ENCODE results near the gene IL1R2. TPM values are rescaled to one million over a fixed set of nuclear protein-coding genes. Genes with fewer than 3 reads are reported as not detected.

Gene IL1R2, protein sequence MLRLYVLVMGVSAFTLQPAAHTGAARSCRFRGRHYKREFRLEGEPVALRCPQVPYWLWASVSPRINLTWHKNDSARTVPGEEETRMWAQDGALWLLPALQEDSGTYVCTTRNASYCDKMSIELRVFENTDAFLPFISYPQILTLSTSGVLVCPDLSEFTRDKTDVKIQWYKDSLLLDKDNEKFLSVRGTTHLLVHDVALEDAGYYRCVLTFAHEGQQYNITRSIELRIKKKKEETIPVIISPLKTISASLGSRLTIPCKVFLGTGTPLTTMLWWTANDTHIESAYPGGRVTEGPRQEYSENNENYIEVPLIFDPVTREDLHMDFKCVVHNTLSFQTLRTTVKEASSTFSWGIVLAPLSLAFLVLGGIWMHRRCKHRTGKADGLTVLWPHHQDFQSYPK
- total RNA-seq = 1 to 10 TPM; 3.9 to 8.3 TPM
- long read RNA-seq, partial matches to known transcripts = 1 of 3 reads
- long read RNA-seq, other reads (novel, unspliced or antisense) = 1 of 3 reads

DNA sequence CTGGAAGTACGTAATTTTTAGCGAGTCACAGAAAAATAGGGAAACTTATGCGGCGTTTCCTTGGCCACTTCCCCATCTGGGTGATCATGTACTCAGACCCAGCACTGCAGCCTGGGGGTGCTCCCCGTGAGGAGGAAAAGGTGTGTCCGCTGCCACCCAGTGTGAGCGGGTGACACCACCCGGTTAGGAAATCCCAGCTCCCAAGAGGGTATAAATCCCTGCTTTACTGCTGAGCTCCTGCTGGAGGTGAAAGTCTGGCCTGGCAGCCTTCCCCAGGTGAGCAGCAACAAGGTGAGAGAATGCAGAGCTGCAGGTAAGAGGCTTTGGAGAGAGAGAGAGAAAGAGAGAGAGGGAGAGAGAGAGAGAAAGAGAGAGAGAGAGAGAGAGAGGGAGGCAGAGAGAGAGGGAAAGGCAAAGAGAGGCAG lies at the start of gene IL1R2:
Gene IL1R2, plus strand, starts transcription at position 240 of the 425 bp plus-strand sequence. CDS start 16,616 bp downstream, outside the sequence.
- ATAC-seq (peak; percentile 15 to 50), DNase-seq (no peak)
- intact Hi-C loops (cut with DNase I) = no loop called here

DNA sequence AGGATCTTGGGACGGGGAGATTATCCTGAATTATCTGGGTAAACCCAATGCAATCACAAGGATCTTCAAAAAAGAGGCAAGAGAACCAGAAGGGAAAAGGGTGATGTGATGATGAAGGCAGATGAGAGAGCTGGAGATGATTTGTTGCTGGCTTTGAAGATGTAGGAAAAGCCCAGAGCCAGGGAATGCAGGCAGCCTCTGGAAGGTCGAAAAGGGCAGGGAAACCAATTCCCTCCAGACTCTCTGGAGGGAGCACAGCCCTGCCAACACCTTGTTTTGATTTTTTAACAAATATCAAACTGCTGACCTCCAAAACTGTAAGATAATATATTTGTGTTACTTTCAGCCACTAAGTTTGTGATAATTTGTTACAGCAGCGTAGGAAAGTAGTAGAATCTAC lies 48.9 kb upstream of the IL1R2 start:
- ATAC-seq (no peak), DNase-seq (no peak)
- intact Hi-C loops (cut with DNase I) = no loop called here

DNA sequence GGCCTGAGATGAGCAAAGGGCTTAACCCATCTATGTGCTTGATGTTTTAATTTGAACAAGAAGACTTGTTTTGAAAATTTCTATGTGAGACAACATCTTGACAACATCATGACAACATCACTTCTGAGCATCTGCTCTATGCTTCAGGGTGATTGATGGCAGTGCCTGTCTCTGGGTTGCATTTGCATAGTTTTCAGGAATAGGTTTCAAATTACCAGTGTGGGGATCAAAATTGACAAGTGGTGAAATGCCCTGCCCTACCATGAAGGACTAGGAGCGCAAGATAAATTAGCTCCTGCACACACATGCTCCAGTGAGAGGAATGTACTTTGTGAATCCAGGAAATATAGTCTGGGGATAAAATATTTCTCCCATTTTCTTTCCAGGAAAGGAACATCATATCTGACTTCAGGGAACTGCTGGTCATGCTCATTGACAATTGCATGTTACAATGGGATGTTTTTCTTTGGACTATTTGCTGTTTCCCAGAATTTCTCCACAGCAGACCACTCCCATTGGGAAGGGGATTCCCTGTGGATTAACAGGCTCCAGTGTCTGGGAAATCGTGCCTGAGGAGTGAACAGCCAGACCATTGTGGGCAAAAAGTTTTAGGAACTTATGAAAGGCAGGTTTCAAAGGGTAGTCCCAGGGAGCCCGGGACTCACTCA lies 45.3 kb upstream of the IL1R2 start:
- ATAC-seq = no peak
- intact Hi-C loops (cut with DNase I) = no loop called here
- DNase-seq = no peak

DNA sequence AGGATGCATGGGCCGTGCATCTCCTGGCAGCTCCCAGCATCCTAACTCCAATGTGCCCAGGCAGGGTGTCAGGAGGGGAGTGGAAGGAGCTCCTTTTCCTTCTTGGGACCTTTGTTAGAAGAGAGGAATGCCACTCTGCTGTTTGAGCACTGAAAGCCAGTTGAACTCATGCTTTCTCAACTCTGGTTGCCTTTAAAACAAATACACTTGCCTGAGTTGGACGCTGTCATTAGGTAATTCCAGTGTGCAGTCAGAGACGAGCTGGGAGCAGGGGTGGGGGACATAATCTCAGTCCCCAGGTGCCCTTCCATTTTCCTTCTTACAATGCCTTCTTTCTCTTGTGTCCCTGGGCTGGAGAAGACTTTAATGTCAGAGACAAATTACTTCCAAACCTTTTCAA lies 44.4 kb upstream of the IL1R2 start:
- no peak for DNase-seq
- intact Hi-C loops (cut with DNase I) = no loop called here
- no peak for ATAC-seq

DNA sequence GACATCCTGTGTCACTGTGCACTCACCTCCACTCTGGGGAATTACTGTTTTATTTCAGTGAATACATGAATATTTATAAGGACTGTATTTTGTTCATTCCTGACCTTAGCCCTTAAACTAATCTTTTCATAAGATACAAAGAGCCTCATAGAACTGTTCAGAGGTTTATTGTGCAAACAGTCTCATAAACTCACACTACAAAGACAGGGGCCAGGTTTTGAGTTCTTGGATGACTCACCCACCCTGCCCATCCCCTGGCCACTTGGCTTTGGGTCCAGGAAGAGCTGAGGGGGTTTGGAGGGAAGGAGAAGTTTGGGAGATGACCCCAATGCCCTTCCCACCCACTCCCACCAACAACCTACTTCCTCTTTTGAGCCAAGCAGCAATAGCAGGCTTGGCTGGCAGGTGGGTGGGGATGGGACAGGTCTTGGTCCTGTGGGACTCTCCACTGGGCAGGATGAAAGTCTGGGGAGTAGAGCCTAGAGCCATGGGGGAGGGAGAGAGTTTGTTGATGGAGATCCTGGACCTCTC lies 43.1 kb upstream of the IL1R2 start:
- ATAC-seq = no peak
- intact Hi-C loops (cut with DNase I) = no loop called here

DNA sequence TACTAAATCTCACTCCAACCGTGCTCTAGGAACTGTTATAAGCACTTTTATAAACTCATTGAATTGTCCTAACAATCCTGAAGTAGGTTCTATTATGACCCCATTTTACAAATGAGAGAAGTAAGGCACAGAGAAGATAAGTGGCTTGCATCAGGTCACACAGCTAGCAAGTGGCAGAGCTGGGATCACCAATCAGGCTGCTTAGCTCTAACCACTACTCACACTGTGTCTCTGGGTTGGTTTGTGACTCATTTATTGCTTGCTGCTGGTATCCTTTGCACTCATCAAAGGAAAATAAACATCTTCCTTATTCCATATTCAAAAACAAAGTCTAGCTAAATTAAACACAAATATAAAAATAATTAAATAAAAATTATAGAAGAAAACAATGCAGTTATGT lies 42.5 kb upstream of the IL1R2 start:
- intact Hi-C loops (cut with DNase I) = no loop called here
- no peak for ATAC-seq

More for the DNA sequence above, 43.1 kb upstream of the IL1R2 start:
- no peak for DNase-seq

DNA sequence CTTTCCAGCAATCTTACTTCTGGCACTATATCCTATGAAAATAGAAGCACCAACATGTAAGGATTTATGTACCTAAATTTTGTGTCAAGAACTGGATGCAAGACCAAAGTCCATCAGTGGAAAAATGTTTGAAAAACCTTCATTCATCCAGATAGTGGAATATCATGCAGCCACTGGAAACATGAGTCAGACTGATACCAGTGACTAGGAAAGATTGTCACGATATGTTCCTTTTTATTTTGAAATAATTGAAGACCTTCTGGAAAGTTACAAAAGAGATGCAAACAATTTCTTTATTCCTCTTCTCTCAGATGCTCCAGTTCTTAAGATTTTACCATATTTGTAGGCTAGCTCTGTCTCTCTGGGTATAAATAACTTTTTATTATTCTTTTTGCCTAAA lies 40.5 kb upstream of the IL1R2 start:
- no peak for DNase-seq
- ATAC-seq = no peak
- intact Hi-C loops (cut with DNase I) = no loop called here

More for the DNA sequence above, 42.5 kb upstream of the IL1R2 start:
- DNase-seq = no peak

DNA sequence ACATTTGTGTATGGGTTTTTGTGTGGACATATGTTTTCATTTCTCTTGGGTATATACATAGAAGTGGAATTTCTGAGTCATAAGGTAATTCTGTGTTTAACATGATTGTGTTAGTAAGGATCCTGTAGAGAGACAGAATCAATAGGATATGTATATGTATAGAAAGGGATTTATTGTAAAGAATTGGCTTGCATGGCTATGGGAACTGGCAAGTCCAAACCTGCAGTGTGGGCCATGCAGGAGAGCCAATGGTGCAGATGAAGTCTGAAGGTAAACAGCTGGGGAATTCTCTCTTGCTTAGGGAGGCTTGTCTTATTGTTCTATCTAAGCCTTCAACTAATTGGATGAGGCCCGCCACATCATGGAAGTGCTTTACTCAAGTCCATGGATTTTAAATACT lies 39.2 kb upstream of the IL1R2 start:
- DNase-seq (no peak), ATAC-seq (no peak)
- intact Hi-C loops (cut with DNase I) = no loop called here

DNA sequence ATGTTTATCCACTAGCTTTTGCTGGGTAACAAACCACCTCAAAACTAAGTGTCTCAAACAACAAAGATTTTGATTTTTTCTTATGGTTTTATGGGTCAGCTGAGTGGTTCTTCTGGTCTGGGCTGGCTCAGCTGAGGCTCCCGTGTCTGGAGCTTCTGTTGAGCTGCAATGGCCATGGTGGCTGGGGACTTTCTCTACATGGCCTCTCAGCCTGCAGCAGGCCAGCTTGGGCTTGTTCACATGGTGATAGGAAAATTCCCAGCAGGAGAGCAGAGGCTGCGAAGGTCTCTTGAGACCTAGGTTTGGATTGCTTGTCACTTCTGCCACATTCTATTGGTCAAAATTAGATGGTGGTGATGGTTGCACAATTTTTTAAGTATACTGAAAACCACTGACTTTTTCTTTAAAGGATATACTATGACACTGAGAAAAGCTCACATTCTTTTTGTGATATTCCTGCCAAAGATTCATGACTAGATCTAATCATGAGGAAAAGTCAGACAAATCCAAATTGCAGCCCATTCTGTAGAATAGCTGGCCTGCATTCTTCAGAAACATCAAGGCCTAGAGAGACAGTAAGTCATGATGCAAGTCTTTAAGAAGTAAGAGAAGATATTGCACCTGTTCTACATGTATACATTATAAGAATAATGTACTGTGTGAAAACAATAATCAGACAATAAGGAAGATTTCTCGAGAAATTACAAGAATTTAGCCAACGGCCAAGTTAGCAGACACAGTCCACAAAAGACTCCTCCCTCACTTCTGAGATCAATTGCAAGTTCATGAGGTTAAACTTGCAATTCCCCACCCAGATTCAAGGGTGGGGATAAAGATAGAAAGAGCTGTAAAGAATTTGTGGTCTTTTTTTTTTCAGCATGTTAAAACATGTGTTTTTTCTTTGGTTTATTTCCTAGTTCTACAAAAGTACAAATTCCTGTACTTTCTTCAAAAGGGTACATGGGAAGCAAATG lies 35.0 kb upstream of the IL1R2 start:
- intact Hi-C loops (cut with DNase I) = no loop called here
- DNase-seq (no peak), ATAC-seq (no peak)

DNA sequence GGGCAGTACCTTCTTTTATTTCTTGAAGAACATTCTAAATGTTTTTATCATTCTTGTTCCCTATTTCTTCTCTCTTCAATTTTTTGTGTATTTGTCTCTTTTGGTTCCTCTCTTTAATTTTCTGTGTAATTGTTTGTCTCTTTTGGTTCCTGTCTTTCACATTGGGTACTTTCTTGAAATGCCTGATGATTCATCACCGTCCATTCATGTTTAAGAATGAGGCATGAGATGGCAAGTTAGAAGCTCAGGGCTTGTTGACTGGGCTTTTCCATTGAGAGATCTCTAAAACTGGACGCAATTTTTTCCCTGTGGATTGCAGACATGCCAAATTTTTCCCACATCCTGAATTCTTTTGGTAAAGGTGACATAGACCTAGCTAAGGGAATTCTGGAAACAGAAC lies 33.7 kb upstream of the IL1R2 start:
- no peak for ATAC-seq
- intact Hi-C loops (cut with DNase I) = no loop called here
- DNase-seq = no peak

DNA sequence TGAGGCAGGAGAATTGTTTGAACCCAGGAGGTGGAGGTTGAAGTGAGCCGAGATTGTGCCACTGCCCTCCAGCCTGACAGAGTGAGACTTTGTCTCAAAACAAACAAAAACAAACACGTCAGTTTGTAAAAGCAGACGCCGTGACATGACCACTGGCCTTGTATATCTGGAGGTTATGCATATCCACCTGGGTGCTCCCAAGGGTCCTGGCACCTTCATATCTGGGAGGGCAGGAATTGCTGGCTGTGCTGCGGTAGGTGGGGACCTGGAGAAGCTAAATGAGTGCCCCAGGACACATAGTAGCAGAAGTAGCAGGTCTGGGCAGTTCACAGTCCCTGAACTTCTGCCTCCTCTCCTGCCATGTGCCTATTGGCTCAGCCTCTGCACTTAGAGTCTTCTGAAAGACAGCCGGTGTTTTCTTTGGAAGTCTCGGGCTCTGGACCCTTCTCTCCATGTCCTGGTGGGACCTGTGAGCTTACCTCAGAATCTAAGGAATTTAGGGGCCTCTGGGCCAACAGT lies 30.9 kb upstream of the IL1R2 start:
- intact Hi-C loops (cut with DNase I) = no loop called here
- DNase-seq (no peak), ATAC-seq (no peak)

DNA sequence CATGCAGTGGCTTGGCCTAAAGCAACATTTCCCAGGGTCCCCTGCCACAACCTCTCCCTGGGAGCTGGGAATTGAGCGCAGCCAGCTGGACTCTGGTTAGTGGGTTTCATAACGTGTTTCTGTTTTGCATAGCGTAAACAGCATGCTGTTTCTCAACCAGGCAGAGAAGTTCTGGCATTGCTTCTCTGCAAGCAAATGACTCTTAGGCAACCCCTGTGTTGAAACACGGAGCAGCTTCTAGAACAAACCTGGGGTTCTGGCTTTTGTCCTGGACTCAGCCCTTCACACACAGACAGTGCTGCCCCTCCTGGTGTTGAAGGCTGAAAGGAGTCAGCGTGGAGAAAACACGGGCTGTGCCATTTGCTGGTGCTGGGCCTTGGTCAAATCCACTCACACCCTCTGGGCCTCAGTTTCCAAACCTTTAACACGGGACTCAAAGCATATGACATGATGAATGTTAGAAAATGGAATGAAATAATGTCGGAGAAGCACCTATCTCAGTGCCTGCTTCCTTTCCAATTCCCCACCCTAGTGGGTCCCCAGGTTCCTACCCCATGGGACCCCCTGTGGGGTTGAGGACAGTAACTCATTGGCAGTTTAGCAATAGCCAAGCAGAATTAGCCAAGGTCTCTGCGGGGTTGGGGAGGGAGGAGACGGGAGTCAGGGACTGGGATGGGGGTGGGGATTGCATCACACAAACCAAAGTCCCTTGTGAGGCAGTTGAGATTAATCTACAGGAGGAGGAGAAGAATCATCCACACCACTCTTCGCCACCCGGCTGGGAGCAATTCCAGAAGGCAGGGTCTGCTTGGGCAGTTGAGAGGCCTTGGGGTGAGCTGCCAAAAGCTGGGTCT lies 30.2 kb upstream of the IL1R2 start:
- peak; percentile 83 for DNase-seq
- intact Hi-C loops (cut with DNase I) = no loop called here

DNA sequence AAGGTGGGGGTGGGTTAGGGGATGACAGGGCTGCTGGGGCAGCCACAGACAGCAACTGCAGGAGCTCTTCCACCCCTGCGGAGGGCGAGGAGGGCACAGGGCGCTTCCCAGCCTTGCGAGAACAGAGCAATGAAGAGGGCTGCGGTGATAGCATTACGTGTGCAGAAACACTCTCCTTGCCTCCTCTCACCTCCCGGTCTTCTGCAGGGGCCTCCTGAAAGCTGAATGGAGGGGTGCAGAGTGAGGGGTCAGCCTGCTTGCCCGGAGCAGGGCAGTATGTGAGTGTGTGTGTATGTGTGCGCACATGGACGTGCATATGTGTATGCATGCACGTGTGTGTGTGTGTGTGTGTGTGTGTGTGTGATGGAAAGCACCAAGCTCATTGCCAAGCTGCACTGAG lies 29.5 kb upstream of the IL1R2 start:
- DNase-seq (no peak), ATAC-seq (peak in 1 of 2 donors; percentile 3)
- intact Hi-C loops (cut with DNase I) = no loop called here

More for the DNA sequence above, 30.2 kb upstream of the IL1R2 start:
- ATAC-seq = peak; percentile 90 to 91

DNA sequence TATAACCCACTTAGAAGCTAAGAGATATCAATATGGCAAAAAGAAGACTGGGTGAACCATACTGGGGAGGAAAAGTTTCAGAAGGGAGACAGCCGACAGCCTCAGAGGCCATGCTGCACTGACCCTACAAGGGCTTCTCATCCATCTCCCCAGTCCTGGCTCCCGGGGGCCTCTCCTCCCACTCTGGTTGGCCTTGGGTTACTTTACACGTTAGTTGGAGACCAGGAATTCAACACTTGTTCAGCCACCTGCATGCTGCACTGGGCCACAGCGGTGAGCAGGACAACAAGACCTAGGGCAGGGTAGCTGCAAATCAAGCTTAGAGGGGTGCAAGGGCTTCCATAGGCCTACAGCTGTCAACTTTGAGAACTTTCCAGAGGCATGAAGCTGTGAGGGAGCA lies 28.6 kb upstream of the IL1R2 start:
- DNase-seq (no peak), ATAC-seq (no peak)
- intact Hi-C loops (cut with DNase I) = no loop called here

DNA sequence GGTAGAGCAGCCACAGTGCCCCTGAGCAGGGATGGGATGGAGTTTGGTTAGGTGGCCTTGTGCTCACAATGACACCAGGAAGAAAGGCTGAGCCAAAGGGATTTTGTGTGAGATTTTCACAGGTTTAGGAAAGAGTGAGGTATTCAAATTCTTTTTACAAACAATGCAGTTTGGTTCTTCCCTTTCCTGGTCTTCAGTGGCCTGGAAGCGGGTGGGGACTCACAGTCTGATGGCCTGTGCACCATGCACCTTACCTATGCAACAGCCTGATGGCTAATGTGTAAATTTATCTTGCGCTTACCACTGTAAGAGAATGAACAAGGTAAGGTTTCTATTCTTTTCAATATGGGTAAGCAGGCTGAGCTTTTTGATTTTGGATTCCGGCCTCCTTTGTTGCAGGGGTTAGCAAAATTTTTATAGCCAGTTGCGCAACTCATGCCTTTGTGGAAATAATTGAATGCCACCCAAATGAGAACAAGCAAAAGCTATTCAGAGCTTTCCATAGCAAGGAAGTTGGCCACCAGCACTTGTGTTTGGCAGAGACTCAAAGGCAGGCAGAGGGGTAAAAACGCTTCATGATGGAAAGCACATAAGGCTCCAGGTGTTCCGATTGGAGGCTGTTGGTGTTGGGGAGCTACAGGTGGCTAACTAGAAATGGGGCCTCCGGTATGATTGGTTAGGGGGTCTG lies 23.8 kb upstream of the IL1R2 start:
- intact Hi-C loops (cut with DNase I) = no loop called here
- ATAC-seq = no peak

DNA sequence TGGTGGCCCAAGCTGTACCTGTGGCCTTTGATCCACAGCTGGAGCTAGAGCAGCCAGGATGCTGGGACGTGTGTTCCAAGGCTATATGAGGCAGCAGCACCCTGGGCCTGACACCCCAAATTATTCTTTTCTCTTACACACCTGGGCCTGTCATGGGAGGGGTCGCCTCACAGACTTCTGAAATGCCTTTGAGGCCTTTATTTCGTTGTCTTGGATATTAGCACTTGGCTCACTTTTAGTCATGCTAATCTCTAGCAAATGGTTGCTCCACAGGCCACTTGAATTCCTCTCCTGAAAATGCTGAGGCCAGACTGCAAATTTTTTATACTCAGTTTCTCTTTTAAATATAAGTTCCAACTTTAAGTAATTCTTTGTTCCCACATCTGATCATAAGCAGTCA lies 22.0 kb upstream of the IL1R2 start:
- DNase-seq = no peak
- intact Hi-C loops (cut with DNase I) = no loop called here
- no peak for ATAC-seq

More for the DNA sequence above, 23.8 kb upstream of the IL1R2 start:
- no peak for DNase-seq

DNA sequence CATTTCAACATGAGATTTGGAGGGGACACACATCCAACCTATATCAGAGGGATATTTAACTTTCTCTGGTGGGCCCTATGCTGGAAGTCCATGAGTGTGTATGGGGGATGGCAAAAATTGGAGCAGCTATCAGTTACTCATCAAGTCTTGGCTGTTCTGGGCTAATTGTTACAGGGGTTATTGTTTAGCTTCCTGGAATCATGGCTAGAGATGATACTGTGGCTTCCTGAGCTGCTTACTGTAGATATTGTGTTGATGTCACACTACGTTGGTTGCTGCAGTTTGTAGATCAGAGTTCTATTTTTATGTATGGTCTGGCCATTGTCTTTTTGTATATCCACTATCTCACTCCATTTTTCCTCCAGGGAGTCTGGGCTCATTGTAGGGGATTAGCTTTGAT lies 20.9 kb upstream of the IL1R2 start:
- intact Hi-C loops (cut with DNase I) = no loop called here
- ATAC-seq (no peak), DNase-seq (no peak)

Data from left cardiac atrium (tissue), 4 donors.